ENCODE results near the gene UTS2. TPM values are rescaled to one million over a fixed set of nuclear protein-coding genes. Genes with fewer than 3 reads are reported as not detected.

UTS2 gene
- total RNA-seq, 1 donor from 2014 or later = not detected

DNA sequence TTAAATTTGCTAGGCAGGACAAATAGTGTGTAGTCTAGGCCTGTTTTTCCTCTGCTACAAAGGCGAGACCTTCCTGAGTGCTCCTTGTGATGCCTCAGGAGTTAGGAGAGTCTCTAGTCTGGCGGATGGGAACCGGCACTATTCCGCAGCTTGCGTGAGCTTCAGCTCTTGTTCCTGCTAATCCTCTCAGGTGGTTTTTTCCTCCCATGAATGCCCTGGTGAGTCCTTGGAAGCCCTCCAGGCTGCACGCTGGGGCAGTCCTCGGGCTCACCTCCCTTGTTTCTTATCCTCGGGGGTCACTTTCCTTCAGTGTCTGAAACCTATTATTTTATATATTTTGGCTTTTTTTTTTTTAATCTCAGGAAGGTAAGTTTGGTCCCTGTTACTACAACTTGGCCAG, 28.2 kb downstream of the UTS2 start:
- no peak overlapping the region for H3K27ac Mint-ChIP-seq
- H3K4me1 Mint-ChIP-seq (ENCODE audit: low read depth) = peaks cover 14% of the 10 kb centered on the region
- intact Hi-C loops (cut with micrococcal nuclease) = no loop called here
- H3K4me3 Mint-ChIP-seq = no peak overlapping the region
- DNase-seq (ENCODE audit: low spot score) = no peak
- H3K27me3 Mint-ChIP-seq (ENCODE audit: insufficient read depth) = no peaks in the 10 kb centered on the region
- H3K9me3 Mint-ChIP-seq = no peaks in the 10 kb centered on the region
- H3K36me3 Mint-ChIP-seq (ENCODE audit: low read depth) = peaks cover 8% of the 10 kb centered on the region

DNA sequence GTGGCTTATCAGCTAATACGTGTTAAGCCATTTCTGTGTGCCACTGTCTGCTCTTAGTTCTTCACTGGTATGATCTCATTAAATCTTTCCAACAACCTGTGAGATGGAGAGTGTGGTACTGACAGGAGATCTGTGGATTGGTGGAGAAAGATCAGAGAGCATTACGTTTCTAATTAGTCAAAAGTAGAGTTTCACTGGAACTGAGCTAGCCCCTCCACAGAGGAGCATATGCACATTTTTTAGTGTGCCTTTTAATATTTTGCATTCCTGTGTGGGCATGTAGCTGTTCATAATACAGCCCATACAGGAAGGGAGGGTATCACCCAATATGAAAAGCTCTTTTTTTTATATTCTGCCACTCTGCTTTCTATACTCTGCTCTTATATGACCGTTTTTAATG, 31.6 kb downstream of the UTS2 start:
- Mint-ChIP-seq H3K27ac (no peak overlapping the region), H3K27me3 (ENCODE audit: insufficient read depth) (no peaks in the 10 kb centered on the region), H3K4me1 (ENCODE audit: low read depth) (peaks cover 1% of the 10 kb centered on the region), H3K4me3 (no peak overlapping the region), H3K36me3 (ENCODE audit: low read depth) (peaks cover 6% of the 10 kb centered on the region), H3K9me3 (no peaks in the 10 kb centered on the region)
- intact Hi-C loops (cut with micrococcal nuclease) = no loop called here
- DNase-seq (ENCODE audit: low spot score) = no peak

DNA sequence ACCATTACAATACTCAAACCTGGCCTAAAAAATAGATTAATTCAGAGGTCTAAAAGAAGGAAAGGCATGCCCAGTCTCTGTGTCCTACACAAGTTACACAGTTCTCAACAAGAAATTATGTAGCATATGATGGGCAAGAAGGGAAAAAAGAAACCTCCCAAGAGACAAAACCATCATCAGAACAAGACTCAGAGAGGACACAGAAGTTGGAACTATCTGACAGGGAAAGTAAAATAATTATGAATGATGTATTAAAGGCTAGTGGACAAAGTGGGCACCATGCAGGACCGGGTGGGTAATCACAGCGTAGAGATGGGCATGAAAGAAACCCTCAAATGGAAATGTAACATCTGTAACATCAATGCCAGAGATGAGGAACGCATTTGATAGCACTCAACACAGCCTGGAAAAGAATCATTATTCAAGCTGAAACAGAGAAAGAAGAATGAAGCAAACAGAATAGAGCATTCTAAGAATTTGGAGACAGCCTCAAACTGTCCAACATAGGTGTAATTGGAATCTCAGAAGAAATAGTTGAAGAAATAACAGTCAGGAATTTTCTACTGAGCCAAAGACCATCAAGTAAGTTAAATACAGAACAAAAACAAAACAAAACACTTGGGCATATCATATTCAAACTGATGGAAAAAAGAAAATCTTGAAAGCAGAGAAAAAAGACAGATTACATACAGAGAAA, 39.0 kb downstream of the UTS2 start:
- no peak overlapping the region for H3K4me3 Mint-ChIP-seq
- intact Hi-C loops (cut with micrococcal nuclease) = no loop called here

GRCh38 chr1:7811476-7811875, 41.4 kb downstream of the UTS2 start:
- H3K27me3 Mint-ChIP-seq (ENCODE audit: insufficient read depth) = peaks cover 4% of the 10 kb centered on the region
- no peak overlapping the region for H3K27ac Mint-ChIP-seq
- no peak overlapping the region for H3K4me3 Mint-ChIP-seq
- H3K9me3 Mint-ChIP-seq = peaks cover 21% of the 10 kb centered on the region
- H3K36me3 Mint-ChIP-seq (ENCODE audit: low read depth) = peaks cover 14% of the 10 kb centered on the region
- no peak for DNase-seq (ENCODE audit: low spot score)
- intact Hi-C loops (cut with micrococcal nuclease) = no loop called here
- no peaks in the 10 kb centered on the region for H3K4me1 Mint-ChIP-seq (ENCODE audit: low read depth)

More for the DNA sequence above, 39.0 kb downstream of the UTS2 start:
- no peak for DNase-seq (ENCODE audit: low spot score)
- Mint-ChIP-seq H3K27ac (no peak overlapping the region), H3K9me3 (peaks cover 21% of the 10 kb centered on the region), H3K27me3 (ENCODE audit: insufficient read depth) (peaks cover 4% of the 10 kb centered on the region), H3K36me3 (ENCODE audit: low read depth) (peaks cover 14% of the 10 kb centered on the region), H3K4me1 (ENCODE audit: low read depth) (no peaks in the 10 kb centered on the region)

- intact Hi-C loops (cut with micrococcal nuclease) = no loop called here
- DNase-seq (ENCODE audit: low spot score) = no peak
Observed at GRCh38 chr1:7810395-7810794, 42.5 kb downstream of the UTS2 start.

DNA sequence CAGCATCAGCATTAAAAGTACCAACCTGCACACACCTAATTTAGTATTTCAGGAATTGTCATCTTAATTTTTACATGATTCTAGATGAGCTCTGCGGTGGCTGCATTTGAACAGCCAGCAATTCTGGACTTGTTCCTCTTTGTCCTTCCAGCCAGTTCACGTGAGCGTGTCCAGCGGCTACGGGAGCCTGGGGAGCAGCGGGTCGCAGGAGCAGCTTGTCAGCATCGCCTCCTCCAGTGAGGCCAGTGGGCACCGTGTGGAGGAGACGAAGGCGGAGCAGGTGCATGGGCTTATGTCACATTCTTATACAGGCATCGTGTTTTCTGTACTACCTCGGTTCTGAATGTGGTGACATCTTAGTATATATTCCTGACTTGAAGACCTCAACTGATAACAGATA, 43.1 kb downstream of the UTS2 start:
- no peak for DNase-seq (ENCODE audit: low spot score)
- peaks cover 14% of the 10 kb centered on the region for H3K36me3 Mint-ChIP-seq (ENCODE audit: low read depth)
- peaks cover 4% of the 10 kb centered on the region for H3K27me3 Mint-ChIP-seq (ENCODE audit: insufficient read depth)
- H3K4me1 Mint-ChIP-seq (ENCODE audit: low read depth) = no peaks in the 10 kb centered on the region
- no peak overlapping the region for H3K4me3 Mint-ChIP-seq
- intact Hi-C loops (cut with micrococcal nuclease) = no loop called here
- H3K27ac Mint-ChIP-seq = no peak overlapping the region
- H3K9me3 Mint-ChIP-seq = peaks cover 17% of the 10 kb centered on the region

More at GRCh38 chr1:7810395-7810794, 42.5 kb downstream of the UTS2 start:
- H3K4me1 Mint-ChIP-seq (ENCODE audit: low read depth) = no peaks in the 10 kb centered on the region
- H3K4me3 Mint-ChIP-seq = no peak overlapping the region
- H3K9me3 Mint-ChIP-seq = peaks cover 21% of the 10 kb centered on the region
- H3K27ac Mint-ChIP-seq = no peak overlapping the region
- peaks cover 4% of the 10 kb centered on the region for H3K27me3 Mint-ChIP-seq (ENCODE audit: insufficient read depth)
- peaks cover 14% of the 10 kb centered on the region for H3K36me3 Mint-ChIP-seq (ENCODE audit: low read depth)

DNA sequence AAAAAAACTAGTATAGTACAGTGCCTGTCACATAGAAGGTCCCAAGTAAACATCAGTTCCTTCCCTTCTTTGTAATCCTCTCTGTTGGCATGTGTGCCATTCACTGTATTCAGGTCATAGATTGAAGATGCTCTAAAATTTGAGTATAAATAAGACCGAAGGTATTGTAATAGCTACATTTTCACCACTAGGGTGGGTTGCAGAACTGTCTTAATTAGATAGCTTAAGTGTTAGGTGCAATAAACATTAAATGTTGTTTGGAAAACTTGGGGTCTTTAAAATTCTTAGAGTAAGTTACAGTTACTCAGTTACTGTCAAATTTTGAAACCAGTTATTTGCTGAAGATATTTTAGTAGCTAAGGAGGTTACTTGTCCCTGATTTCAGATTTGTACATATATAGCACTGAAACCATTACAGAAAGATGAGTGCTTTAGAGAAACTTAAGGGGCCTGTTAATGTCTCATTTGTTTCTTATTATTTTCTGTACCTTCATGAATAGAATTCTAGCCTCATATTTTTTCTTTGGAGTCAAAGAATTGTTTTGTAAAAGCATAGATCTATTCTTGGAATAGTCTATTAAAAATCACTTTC, 44.5 kb downstream of the UTS2 start:
- H3K27me3 Mint-ChIP-seq (ENCODE audit: insufficient read depth) = no peaks in the 10 kb centered on the region
- H3K4me1 Mint-ChIP-seq (ENCODE audit: low read depth) = no peaks in the 10 kb centered on the region
- no peak overlapping the region for H3K4me3 Mint-ChIP-seq
- intact Hi-C loops (cut with micrococcal nuclease) = loop anchor here (1.0 kb wide), 1 partner anchor 94 kb away; no protein-coding TSS in a partner anchor
- H3K36me3 Mint-ChIP-seq (ENCODE audit: low read depth) = peaks cover 6% of the 10 kb centered on the region
- H3K27ac Mint-ChIP-seq = no peak overlapping the region
- no peak for DNase-seq (ENCODE audit: low spot score)
- H3K9me3 Mint-ChIP-seq = peaks cover 6% of the 10 kb centered on the region

DNA sequence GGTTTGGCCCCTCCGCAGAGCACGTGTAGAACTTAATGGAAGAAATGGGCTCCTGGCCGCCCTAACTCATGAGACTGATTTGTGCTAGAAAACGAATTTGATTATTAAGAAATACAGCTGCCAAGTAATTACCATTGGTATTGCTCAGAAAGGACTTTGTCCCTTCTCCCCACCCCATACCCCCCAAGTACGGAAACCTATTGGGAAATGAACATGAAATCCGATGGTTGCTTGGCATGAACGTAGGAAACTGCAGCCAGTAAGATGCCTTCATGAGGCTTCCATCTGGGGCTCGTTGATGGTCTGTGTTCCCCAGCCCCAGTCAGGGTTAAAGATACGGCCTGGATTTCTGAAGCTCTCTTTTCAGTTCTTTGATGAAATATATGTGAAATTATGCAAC, 47.4 kb downstream of the UTS2 start:
- Mint-ChIP-seq H3K27ac (no peak overlapping the region), H3K27me3 (ENCODE audit: insufficient read depth) (no peaks in the 10 kb centered on the region), H3K36me3 (ENCODE audit: low read depth) (no peaks in the 10 kb centered on the region), H3K9me3 (no peaks in the 10 kb centered on the region), H3K4me1 (ENCODE audit: low read depth) (no peaks in the 10 kb centered on the region), H3K4me3 (no peak overlapping the region)
- intact Hi-C loops (cut with micrococcal nuclease) = no loop called here
- no peak for DNase-seq (ENCODE audit: low spot score)

Other genes with a start within 250 kb of the UTS2 start
- gene VAMP3, start 81.8 kb downstream of the UTS2 start, total RNA-seq = 25.1 and 26.8 TPM in 2 replicates
- 4.0 and 4.4 TPM in 2 replicates for gene PER3, start 68.8 kb downstream of the UTS2 start, total RNA-seq
- gene TNFRSF9, start 87.8 kb upstream of the UTS2 start, total RNA-seq = 57.0 and 60.5 TPM in 2 replicates
- gene PARK7, start 108.6 kb upstream of the UTS2 start, total RNA-seq = 425 and 429 TPM in 2 replicates
- 1.6 and 3.2 TPM in 2 replicates for gene ERRFI1, start 173.2 kb upstream of the UTS2 start, total RNA-seq